Liver (tissue), 9 donors: ENCODE results near the gene MIR17HG. TPM values are rescaled to one million over a fixed set of nuclear protein-coding genes. Genes with fewer than 3 reads are reported as not detected.
A peak's percentile ranks its signal among the peaks of the same experiment; 100 is the strongest.

Source experiments
- DNase-seq: peaks from one replicate; pipeline ENCODE4 v3.0.0-alpha.2; 2017; ENCODE audit warnings: low spot score
- H3K27ac ChIP-seq, 2 donors: one replicate each; pipeline ENCODE4 v1.7.0; 2013; ENCODE audit warnings: inconsistent platforms in 2 of 2, low read length in 2 of 2, control low read depth in 1 of 2, low read depth in 1 of 2, mild to moderate bottlenecking in 1 of 2
- H3K27me3 ChIP-seq, 4 donors: one replicate each; pipeline versions ENCODE4 v1.6.1 to v1.7.0; 2013; ENCODE audit warnings: low read length in 3 of 4, inconsistent platforms in 1 of 4, mild to moderate bottlenecking in 1 of 4, moderate library complexity in 1 of 4; ENCODE audit not compliant: control insufficient read depth in 4 of 4, insufficient read depth in 4 of 4
- H3K36me3 ChIP-seq, 4 donors: one replicate each; pipeline versions ENCODE4 v1.6.1 to v1.7.0; 2013; ENCODE audit warnings: low read length in 3 of 4, mild to moderate bottlenecking in 3 of 4, low read depth in 1 of 4, moderate library complexity in 1 of 4; ENCODE audit not compliant: control insufficient read depth in 4 of 4, insufficient read depth in 3 of 4
- H3K4me1 ChIP-seq, 4 donors: one replicate each; pipeline versions ENCODE4 v1.6.1 to v1.7.0; 2013; ENCODE audit warnings: low read length in 3 of 4, mild to moderate bottlenecking in 3 of 4, moderate library complexity in 1 of 4; ENCODE audit not compliant: control insufficient read depth in 4 of 4, insufficient read depth in 4 of 4
- H3K4me3 ChIP-seq, 3 donors: one replicate each; pipeline versions ENCODE4 v1.6.1 to v1.7.0; 2013; ENCODE audit warnings: low read length in 3 of 3, control low read depth in 1 of 3, low read depth in 1 of 3, mild to moderate bottlenecking in 1 of 3
- H3K9ac ChIP-seq, 2 donors: one replicate each; pipeline ENCODE4 v1.7.0; 2013; ENCODE audit warnings: low read length in 2 of 2, mild to moderate bottlenecking in 2 of 2, moderate library complexity in 2 of 2, control low read depth in 1 of 2, low read depth in 1 of 2
- H3K9me3 ChIP-seq, 4 donors: one replicate each; pipeline versions ENCODE4 v1.6.1 to v1.7.0; 2013; ENCODE audit warnings: low read length in 3 of 4; ENCODE audit not compliant: control insufficient read depth in 4 of 4
- EGR1 ChIP-seq, 2 donors: IDR thresholded peaks; 2 replicates each; pipeline ENCODE4 v1.6.1; 2016 to 2018; ENCODE audit warnings: antibody characterized with exemption in 2 of 2, low read depth in 2 of 2
- FOXA1 ChIP-seq: IDR thresholded peaks from 2 replicates; pipeline ENCODE4 v1.6.1; 2016; ENCODE audit warnings: antibody characterized with exemption
- FOXA2 ChIP-seq: IDR thresholded peaks from 2 replicates; pipeline ENCODE4 v1.6.1; 2016; ENCODE audit warnings: antibody characterized with exemption
- GABPA ChIP-seq, 2 donors: IDR thresholded peaks in 1 of 2; conservative IDR thresholded peaks in 1 of 2; 2 replicates each; pipeline ENCODE4 v1.6.1; 2016; ENCODE audit warnings: antibody characterized with exemption in 2 of 2, mild to moderate bottlenecking in 1 of 2, moderate library complexity in 1 of 2
- HNF4A ChIP-seq, 2 donors: conservative IDR thresholded peaks; 2 replicates each; pipeline ENCODE4 v1.6.1; 2016; ENCODE audit warnings: antibody characterized with exemption in 2 of 2, mild to moderate bottlenecking in 2 of 2
- HNF4G ChIP-seq: IDR thresholded peaks from 2 replicates; pipeline ENCODE4 v1.6.1; 2016; ENCODE audit warnings: antibody characterized with exemption
- JUND ChIP-seq, 2 donors: IDR thresholded peaks; 2 replicates each; pipeline ENCODE4 v1.6.1; 2016; ENCODE audit warnings: antibody characterized with exemption in 2 of 2
- MAX ChIP-seq: IDR thresholded peaks from 2 replicates; pipeline ENCODE4 v1.6.1; 2016; ENCODE audit warnings: antibody characterized with exemption
- NR2F2 ChIP-seq: IDR thresholded peaks from 2 replicates; pipeline ENCODE4 v1.6.1; 2016; ENCODE audit warnings: antibody characterized with exemption
- RAD21 ChIP-seq, 2 donors: IDR thresholded peaks; 2 replicates each; pipeline ENCODE4 v1.6.1; 2016; ENCODE audit warnings: antibody characterized with exemption in 2 of 2, mild to moderate bottlenecking in 2 of 2
- RXRA ChIP-seq, 2 donors: IDR thresholded peaks; 2 replicates each; pipeline ENCODE4 v1.6.1; 2017 to 2018; ENCODE audit warnings: antibody characterized with exemption in 2 of 2, mild to moderate bottlenecking in 1 of 2
- SP1 ChIP-seq: IDR thresholded peaks from 2 replicates; pipeline ENCODE4 v1.6.1; 2018; ENCODE audit warnings: antibody characterized with exemption, mild to moderate bottlenecking
- TAF1 ChIP-seq: conservative IDR thresholded peaks from 2 replicates; pipeline ENCODE4 v1.6.1; 2016; ENCODE audit warnings: antibody characterized with exemption, mild to moderate bottlenecking
- YY1 ChIP-seq: IDR thresholded peaks from 2 replicates; pipeline ENCODE4 v1.6.1; 2016; ENCODE audit warnings: antibody characterized with exemption, mild to moderate bottlenecking
- ZBTB33 ChIP-seq: IDR thresholded peaks from 2 replicates; pipeline ENCODE4 v1.6.1; 2016; ENCODE audit warnings: antibody characterized with exemption
- WGBS: extraction: QIAGEN DNeasy Blood & Tissue Kit; methylation state at CpG from one replicate; pipeline ENCODE4 v1.1.7; 2013; 5-methylcytosine and 5-hydroxymethylcytosine counted together
- polyA plus RNA-seq, 2 donors: library from polyadenylated mRNA; stranded (reverse) in 1 of 2; unstranded in 1 of 2; fragments of 200-250 nt in 1 of 2; fragments of >200 nt in 1 of 2; fragmentation: Nextera tagmentation in 1 of 2; extraction: Ambion mirVana in 1 of 2; gene quantifications; one replicate each; pipeline versions ENCODE4 v1.2.1 to v1.2.3, GENCODE V29; 2013 to 2015
- total RNA-seq, 2 donors: library from RNA; depleted of rRNA; stranded (reverse); fragments of >200 nt; gene quantifications; one replicate each; pipeline ENCODE4 v1.2.3, GENCODE V29; 2014
- TF ChIP-seq, protein P1 (sequence below): IDR thresholded peaks from 2 replicates; pipeline ENCODE4 v1.6.1; 2016; ENCODE audit warnings: antibody characterized with exemption
- TF ChIP-seq, protein P2 (sequence below): fragments of 150-350 bp; IDR thresholded peaks from 2 replicates; pipeline ENCODE4 v1.5.1; 2017; ENCODE audit warnings: improper control_type of control experiment, low read depth, low read length; ENCODE audit not compliant: missing input control
- TF ChIP-seq, protein P3 (sequence below): IDR thresholded peaks from 2 replicates; pipeline ENCODE4 v1.6.1; 2016; ENCODE audit warnings: antibody characterized with exemption, mild to moderate bottlenecking
- donor health status: healthy.
- donor health status: healthy.
- donor health status: healthy.
- donor health status: healthy.
- donor health status: healthy.

The MIR17HG gene
- total and polyA plus RNA-seq, 4 donors, result 0.27 to 7.7 (median 4.4) TPM

- Histone ChIP-seq H3K4me1 (peaks cover 13 to 76% (median 46%) of the 10 kb centered on the region in 4 donors), H3K27me3 (no peaks in the 10 kb centered on the region), H3K27ac (no peak overlapping the region), H3K9ac (no peak overlapping the region), H3K4me3 (no peak overlapping the region), H3K9me3 (no peaks in the 10 kb centered on the region), H3K36me3 (peaks cover 0 to 29% (median 6%) of the 10 kb centered on the region in 4 donors)
- TF ChIP-seq, protein P1, sequence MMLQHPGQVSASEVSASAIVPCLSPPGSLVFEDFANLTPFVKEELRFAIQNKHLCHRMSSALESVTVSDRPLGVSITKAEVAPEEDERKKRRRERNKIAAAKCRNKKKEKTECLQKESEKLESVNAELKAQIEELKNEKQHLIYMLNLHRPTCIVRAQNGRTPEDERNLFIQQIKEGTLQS, result no peak
- TF ChIP-seq NR2F2, result peak; percentile 59
- 10% methylated on average over 1 of the region's 1 CpG for WGBS
- no peak for DNase-seq
Observed at GRCh38 chr13:91353494-91353893, 6.0 kb downstream of the MIR17HG start.

DNA sequence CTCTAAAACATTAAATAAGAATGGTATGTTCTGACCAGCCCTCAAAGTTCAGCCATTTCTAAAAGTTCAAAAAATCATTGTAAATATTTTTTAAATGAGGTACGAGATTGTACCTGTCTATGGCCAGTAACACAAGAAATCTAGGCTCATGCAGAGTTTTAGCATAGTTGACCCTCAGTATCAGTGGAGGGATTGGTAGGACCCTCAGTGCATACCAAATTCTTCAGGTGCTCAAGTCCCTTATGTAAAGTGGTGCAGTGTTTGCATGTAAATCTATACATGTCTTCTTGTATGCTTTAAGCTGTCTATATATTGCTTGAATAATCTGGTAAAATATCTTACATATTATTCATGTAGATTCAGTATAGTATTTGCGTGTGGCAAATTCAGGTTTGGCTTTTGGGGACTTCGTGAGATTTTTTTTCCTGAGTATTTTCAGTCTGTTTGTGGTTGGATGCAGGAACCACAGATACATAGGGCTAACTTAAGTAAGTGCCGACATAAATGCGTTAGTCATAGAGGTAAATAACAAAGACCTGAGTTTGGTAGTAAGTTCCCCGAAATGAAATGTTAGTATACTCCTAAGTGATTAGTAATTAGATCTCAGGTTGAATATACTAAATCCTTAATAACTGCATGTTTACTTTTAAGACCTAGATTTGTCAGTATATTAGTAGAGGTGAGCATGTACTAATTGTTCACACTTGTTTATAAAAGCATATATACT, 7.8 kb downstream of the MIR17HG start:
- Histone ChIP-seq H3K36me3 (peaks cover 0 to 29% (median 6%) of the 10 kb centered on the region in 4 donors), H3K4me3 (no peak overlapping the region), H3K4me1 (peaks cover 18 to 80% (median 53%) of the 10 kb centered on the region in 4 donors), H3K27me3 (no peaks in the 10 kb centered on the region), H3K9me3 (no peaks in the 10 kb centered on the region), H3K9ac (no peak overlapping the region), H3K27ac (no peak overlapping the region)
- no peak for DNase-seq
- 96% methylated on average over 6 of the region's 6 CpGs for WGBS
- TF ChIP-seq RXRA (IDR thresholded peaks at IDR 0.05) (no peak), ZBTB33 (no peak), YY1 (no peak), HNF4G (no peak), RAD21 (IDR thresholded peaks at IDR 0.05) (no peak), FOXA1 (no peak), MAX (no peak), NR2F2 (no peak), HNF4A (conservative IDR thresholded peaks at IDR 0.05) (no peak), JUND (IDR thresholded peaks at IDR 0.05) (no peak), SP1 (no peak), GABPA (IDR thresholded peaks at IDR 0.05 in 1 of 2, conservative IDR thresholded peaks at IDR 0.05 in 1 of 2) (no peak), TAF1 (no peak), FOXA2 (no peak), EGR1 (IDR thresholded peaks at IDR 0.05; ENCODE audit: low read depth in 2 of 2) (no peak)
- TF ChIP-seq, protein P2, sequence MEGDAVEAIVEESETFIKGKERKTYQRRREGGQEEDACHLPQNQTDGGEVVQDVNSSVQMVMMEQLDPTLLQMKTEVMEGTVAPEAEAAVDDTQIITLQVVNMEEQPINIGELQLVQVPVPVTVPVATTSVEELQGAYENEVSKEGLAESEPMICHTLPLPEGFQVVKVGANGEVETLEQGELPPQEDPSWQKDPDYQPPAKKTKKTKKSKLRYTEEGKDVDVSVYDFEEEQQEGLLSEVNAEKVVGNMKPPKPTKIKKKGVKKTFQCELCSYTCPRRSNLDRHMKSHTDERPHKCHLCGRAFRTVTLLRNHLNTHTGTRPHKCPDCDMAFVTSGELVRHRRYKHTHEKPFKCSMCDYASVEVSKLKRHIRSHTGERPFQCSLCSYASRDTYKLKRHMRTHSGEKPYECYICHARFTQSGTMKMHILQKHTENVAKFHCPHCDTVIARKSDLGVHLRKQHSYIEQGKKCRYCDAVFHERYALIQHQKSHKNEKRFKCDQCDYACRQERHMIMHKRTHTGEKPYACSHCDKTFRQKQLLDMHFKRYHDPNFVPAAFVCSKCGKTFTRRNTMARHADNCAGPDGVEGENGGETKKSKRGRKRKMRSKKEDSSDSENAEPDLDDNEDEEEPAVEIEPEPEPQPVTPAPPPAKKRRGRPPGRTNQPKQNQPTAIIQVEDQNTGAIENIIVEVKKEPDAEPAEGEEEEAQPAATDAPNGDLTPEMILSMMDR, result no peak
- TF ChIP-seq, protein P3, sequence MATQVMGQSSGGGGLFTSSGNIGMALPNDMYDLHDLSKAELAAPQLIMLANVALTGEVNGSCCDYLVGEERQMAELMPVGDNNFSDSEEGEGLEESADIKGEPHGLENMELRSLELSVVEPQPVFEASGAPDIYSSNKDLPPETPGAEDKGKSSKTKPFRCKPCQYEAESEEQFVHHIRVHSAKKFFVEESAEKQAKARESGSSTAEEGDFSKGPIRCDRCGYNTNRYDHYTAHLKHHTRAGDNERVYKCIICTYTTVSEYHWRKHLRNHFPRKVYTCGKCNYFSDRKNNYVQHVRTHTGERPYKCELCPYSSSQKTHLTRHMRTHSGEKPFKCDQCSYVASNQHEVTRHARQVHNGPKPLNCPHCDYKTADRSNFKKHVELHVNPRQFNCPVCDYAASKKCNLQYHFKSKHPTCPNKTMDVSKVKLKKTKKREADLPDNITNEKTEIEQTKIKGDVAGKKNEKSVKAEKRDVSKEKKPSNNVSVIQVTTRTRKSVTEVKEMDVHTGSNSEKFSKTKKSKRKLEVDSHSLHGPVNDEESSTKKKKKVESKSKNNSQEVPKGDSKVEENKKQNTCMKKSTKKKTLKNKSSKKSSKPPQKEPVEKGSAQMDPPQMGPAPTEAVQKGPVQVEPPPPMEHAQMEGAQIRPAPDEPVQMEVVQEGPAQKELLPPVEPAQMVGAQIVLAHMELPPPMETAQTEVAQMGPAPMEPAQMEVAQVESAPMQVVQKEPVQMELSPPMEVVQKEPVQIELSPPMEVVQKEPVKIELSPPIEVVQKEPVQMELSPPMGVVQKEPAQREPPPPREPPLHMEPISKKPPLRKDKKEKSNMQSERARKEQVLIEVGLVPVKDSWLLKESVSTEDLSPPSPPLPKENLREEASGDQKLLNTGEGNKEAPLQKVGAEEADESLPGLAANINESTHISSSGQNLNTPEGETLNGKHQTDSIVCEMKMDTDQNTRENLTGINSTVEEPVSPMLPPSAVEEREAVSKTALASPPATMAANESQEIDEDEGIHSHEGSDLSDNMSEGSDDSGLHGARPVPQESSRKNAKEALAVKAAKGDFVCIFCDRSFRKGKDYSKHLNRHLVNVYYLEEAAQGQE, result no peak
- TF ChIP-seq, protein P1, result no peak
